Measurements from ENCODE around the gene PCNA. TPM values are rescaled to one million over a fixed set of nuclear protein-coding genes. Genes with fewer than 3 reads are reported as not detected.
"Not testable (repeated sequence)": the region's sequence is repeated elsewhere in the genome, so short reads cannot be mapped to it uniquely, and the experiment has no call there.

The PCNA gene
- total RNA-seq, 1 experiment from 2014 or later = 273 TPM

- TF ChIP-seq, protein P1, sequence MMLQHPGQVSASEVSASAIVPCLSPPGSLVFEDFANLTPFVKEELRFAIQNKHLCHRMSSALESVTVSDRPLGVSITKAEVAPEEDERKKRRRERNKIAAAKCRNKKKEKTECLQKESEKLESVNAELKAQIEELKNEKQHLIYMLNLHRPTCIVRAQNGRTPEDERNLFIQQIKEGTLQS (IDR thresholded peaks at IDR 0.05) = no peak
- TF ChIP-seq ZNF274 (IDR thresholded peaks at IDR 0.05; ENCODE audit: low read depth, low read length) (no peak), EGR1 (IDR thresholded peaks at IDR 0.05; ENCODE audit: low read depth) (no peak), SP1 (IDR thresholded peaks at IDR 0.05; ENCODE audit: low read depth) (peak; percentile 65), SRF (IDR thresholded peaks at IDR 0.05; ENCODE audit: low read depth) (no peak)
These were observed 46.8 kb downstream of the PCNA start (continued) for GRCh38 chr20:5072756-5073659.

DNA sequence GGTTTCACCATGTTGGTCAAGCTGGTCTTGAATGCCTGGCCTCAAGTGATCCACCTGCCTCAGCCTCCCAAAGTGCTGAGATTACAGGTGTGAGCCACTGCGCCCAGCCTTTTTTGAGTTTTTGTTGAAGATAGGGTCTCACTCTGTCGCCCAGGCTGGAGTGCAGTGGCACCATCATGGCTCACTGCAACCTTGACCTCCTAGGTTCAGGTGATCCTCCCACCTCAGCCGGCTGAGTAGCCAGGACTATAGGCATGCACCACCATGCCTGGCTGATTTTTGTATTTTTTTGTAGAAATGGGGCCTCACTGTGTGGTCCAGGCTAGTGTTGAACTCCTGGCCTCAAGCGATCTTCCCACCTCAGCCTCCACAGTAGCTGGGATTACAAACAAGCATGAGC is 47.8 kb downstream of the PCNA start:
- H3K36me3 ChIP-seq (ENCODE audit: control insufficient read depth in 1 of 2, insufficient read depth in 2 of 2, low read length in 2 of 2); DNase-seq (ENCODE audit: low read depth, low spot score); H3K27ac ChIP-seq (ENCODE audit: low read depth, low read length); ATAC-seq; H3K4me3 ChIP-seq (replicated peaks in 1 of 2; ENCODE audit: low read depth in 1 of 2, low read length in 2 of 2); CTCF ChIA-PET; H3K9ac ChIP-seq (ENCODE audit: low read length); H4K20me1 ChIP-seq (ENCODE audit: insufficient read depth); H2AFZ ChIP-seq (ENCODE audit: low read depth, low read length, poor library complexity, severe bottlenecking); H3K9me2 ChIP-seq (ENCODE audit: insufficient read depth); H3K4me2 ChIP-seq (ENCODE audit: low read length); RAD21 ChIA-PET (ENCODE audit: low non-redundant PET in 1 of 2, low total read pairs in 2 of 2, uncharacterized antibody in 2 of 2, unreplicated experiment in 2 of 2); POLR2A ChIA-PET; H3K79me2 ChIP-seq (ENCODE audit: insufficient read depth, low read length); intact Hi-C loops (cut with micrococcal nuclease); H3K27me3 ChIP-seq (ENCODE audit: insufficient read depth, low read length); BruUV-seq (replicated peaks); H3K9me3 ChIP-seq (ENCODE audit: control insufficient read depth in 1 of 2, insufficient read depth in 1 of 2, low read depth in 1 of 2, low read length in 2 of 2): not testable (repeated sequence)
- peaks cover 23 to 29% of the 10 kb centered on the region in 2 experiments for H3K4me1 ChIP-seq (ENCODE audit: control insufficient read depth in 1 of 2, insufficient read depth in 2 of 2, low read length in 2 of 2)

GRCh38 chr20:5070570-5070969 is 49.2 kb downstream of the PCNA start:
- Histone ChIP-seq H3K36me3 (ENCODE audit: control insufficient read depth in 1 of 2, insufficient read depth in 2 of 2, low read length in 2 of 2) (no peaks in the 10 kb centered on the region), H3K4me2 (ENCODE audit: low read length) (no peak overlapping the region), H3K4me1 (ENCODE audit: control insufficient read depth in 1 of 2, insufficient read depth in 2 of 2, low read length in 2 of 2) (peaks cover 29 to 43% of the 10 kb centered on the region in 2 experiments), H3K9me3 (ENCODE audit: control insufficient read depth in 1 of 2, insufficient read depth in 1 of 2, low read depth in 1 of 2, low read length in 2 of 2) (no peaks in the 10 kb centered on the region), H3K27me3 (ENCODE audit: insufficient read depth, low read length) (no peaks in the 10 kb centered on the region), H3K9me2 (ENCODE audit: insufficient read depth) (no peaks in the 10 kb centered on the region), H4K20me1 (ENCODE audit: insufficient read depth) (no peaks in the 10 kb centered on the region), H3K4me3 (replicated peaks in 1 of 2; ENCODE audit: low read depth in 1 of 2, low read length in 2 of 2) (no peak overlapping the region), H3K27ac (ENCODE audit: low read depth, low read length) (no peak overlapping the region), H2AFZ (ENCODE audit: low read depth, low read length, poor library complexity, severe bottlenecking) (no peak overlapping the region), H3K9ac (ENCODE audit: low read length) (no peak overlapping the region), H3K79me2 (ENCODE audit: insufficient read depth, low read length) (no peaks in the 10 kb centered on the region)
- RAD21 ChIA-PET (ENCODE audit: low non-redundant PET in 1 of 2, low total read pairs in 2 of 2, uncharacterized antibody in 2 of 2, unreplicated experiment in 2 of 2) = no interaction called here
- no peak for ATAC-seq
- no peak for DNase-seq (ENCODE audit: low read depth, low spot score)
- POLR2A ChIA-PET = no interaction called here
- intact Hi-C loops (cut with micrococcal nuclease) = no loop called here
- no TSS peak for BruUV-seq (replicated peaks)
- CTCF ChIA-PET = no interaction called here
- TF ChIP-seq ELF1 (IDR thresholded peaks at IDR 0.05; ENCODE audit: borderline replicate concordance, low read depth) (no peak), SP1 (IDR thresholded peaks at IDR 0.05; ENCODE audit: low read depth) (no peak), ZNF274 (IDR thresholded peaks at IDR 0.05; ENCODE audit: low read depth, low read length) (no peak), FOSL1 (IDR thresholded peaks at IDR 0.05; ENCODE audit: low read depth) (no peak), EGR1 (IDR thresholded peaks at IDR 0.05; ENCODE audit: low read depth) (no peak), JUND (IDR thresholded peaks at IDR 0.05) (no peak), RAD21 (IDR thresholded peaks at IDR 0.05; ENCODE audit: low read depth) (no peak), POLR2A (IDR thresholded peaks at IDR 0.05; ENCODE audit: borderline replicate concordance, extremely low read depth, insufficient read depth, insufficient read length) (no peak), EZH2 (IDR thresholded peaks at IDR 0.05) (no peak), CBX3 (IDR thresholded peaks at IDR 0.05; ENCODE audit: low read depth) (no peak), TCF7L2 (IDR thresholded peaks at IDR 0.05; ENCODE audit: borderline replicate concordance, extremely low read depth, insufficient read depth, insufficient read length) (no peak)
- TF ChIP-seq, protein P2, sequence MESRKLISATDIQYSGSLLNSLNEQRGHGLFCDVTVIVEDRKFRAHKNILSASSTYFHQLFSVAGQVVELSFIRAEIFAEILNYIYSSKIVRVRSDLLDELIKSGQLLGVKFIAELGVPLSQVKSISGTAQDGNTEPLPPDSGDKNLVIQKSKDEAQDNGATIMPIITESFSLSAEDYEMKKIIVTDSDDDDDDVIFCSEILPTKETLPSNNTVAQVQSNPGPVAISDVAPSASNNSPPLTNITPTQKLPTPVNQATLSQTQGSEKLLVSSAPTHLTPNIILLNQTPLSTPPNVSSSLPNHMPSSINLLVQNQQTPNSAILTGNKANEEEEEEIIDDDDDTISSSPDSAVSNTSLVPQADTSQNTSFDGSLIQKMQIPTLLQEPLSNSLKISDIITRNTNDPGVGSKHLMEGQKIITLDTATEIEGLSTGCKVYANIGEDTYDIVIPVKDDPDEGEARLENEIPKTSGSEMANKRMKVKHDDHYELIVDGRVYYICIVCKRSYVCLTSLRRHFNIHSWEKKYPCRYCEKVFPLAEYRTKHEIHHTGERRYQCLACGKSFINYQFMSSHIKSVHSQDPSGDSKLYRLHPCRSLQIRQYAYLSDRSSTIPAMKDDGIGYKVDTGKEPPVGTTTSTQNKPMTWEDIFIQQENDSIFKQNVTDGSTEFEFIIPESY (IDR thresholded peaks at IDR 0.05; ENCODE audit: extremely low read depth, insufficient replicate concordance, low read length) = no peak
- TF ChIP-seq, protein P1 (IDR thresholded peaks at IDR 0.05) = no peak
